SHP77 (cell line): ENCODE results near the gene CCDC200.
"Not testable (repeated sequence)": the region's sequence is repeated elsewhere in the genome, so short reads cannot be mapped to it uniquely, and the experiment has no call there.

ENCODE experiments used
- DNase-seq, 2 experiments: peaks; one replicate each; lab custom pipeline; 2025; lab: John Stamatoyannopoulos, UW

CCDC200 gene

DNA sequence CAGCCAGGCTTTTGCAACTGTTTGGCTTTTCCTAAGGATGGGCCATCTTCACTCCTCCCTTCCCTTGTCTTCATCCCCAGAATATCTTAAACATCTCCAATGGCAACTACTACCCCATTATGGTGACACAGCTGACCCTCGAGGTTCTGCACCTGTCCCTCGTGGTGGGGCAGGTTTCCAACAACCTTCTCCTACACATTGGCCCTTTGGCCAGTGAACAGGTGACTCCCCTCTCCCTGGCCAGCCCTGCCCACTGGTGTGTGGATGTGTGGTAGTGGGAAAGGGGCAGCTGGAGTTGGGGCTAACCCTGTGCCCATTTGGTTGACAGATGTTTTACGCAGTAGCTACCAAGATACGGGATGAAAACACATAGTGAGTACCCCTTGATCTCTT, 12.1 kb downstream of the CCDC200 start:
- no peak for DNase-seq

DNA sequence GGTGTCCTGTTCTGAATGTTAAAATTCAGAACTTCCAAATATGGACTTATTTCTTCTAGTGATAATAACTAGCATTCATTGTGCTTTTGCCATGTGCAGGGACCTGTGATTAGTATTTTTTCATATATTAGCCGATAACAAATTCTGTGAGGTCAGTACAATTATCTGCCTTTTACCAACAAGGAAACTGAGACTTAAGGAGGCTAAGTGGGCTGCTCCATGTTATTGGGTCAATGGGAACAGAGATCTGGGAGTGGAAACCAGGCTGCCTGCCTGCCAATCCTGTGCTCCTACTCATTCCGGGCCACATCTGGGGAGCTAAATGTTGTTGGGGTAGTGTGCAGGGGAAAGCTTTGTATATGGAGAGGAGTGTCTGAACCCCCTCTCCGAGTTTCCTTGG, 13.1 kb downstream of the CCDC200 start:
- no peak for DNase-seq

DNA sequence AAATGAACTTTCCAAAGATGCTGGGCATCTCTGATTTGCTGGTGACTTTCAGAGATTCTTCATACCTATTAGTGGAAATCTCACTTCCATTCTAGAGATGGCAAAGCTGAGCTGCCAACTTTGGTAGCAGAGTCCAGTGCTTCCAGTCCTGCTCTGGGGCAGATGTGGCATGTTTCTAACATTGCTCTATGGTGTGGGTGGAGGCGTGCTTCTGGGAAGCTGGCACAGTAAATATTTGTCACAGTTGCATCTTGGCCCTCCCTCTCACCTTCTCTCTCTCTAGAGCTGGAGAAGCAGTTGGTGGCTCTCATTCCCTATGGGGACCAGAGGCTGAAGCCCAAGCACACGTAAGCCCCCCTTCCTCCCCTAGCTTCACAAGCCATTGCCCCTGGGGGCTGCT, 14.9 kb downstream of the CCDC200 start:
- DNase-seq: no peak

DNA sequence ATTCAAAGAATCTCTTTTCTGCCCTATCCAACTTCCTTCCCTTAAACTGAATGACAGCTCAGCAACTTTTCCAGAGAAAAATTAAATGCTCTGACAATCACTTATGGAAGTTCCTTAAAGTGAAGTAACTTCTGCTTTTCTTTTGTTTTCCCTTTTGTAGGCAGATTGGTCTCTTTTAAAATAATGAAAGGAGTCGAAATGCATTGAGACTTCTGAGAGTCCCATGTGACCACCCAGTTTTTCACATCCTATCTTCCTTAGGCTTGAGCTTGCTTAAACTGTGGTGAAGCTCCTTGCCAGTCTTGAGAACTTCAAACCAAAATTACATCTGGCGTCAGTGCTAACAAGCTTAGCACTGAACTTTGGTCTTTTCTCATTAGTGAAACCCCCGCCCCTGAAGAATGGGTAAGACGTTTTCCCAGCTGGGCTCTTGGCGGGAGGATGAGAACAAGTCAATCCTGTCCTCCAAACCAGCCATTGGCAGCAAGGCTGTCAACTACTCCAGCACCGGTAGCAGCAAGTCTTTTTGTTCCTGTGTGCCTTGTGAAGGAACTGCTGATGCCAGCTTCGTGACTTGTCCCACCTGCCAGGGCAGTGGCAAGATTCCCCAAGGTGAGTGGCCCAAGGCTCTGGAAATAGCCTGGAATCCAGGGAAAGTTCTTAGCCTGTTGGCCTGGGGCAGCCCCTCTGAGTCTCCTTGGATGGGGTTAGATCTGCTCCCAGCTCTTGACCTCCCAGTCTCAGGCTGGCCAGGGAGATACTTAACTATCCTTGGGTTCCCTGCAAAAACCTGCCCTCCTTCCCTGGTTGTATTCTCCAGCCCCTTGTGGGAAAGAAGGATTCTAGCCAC, 15.6 kb downstream of the CCDC200 start:
- DNase-seq: no peak

DNA sequence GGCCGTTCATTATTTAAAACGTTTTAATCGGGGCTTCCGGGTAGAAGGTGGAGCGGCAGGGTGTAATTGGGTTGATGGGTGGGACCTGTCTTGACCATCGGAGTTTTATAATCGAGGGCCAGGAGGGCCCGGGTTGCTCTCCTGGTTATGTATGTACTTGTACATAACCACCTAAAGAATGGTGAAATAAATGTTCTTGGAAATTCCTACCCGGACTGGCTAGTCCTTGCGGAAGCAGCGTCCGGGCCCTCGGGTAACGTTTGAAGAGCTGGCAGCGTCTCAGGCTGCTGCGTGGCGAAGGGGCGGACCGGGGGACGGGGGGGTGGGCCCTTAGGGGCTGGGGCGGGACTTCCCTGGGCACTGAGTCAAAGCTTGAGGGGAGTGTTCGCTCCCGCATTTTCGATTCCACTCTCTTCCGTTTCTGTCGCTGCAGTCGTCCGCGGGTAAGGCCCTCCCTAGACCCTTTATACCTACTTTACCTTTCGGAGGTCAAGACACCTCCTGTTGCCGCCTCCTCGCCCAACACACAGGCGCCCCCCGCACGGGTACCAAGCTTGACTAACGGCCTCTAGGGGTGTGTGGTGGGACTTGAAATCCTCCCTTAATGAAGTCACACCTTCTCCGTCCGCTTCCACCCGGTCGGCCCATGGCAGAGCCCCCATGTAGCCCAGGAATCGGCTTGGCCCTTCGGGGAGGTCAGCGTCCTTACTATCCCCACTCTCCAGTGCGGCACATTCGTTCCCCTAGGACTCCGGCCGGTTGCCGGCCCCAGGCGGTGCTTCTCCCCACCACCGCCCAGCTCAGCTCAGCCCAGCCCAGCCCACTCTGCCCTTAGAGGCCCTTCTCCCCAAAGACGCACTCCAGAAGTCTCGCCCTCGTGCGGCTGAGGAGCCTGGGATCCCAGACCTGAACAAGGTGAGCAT, 16.7 kb downstream of the CCDC200 start, which contains the start of gene TMEM106A:
Gene TMEM106A (plus strand): TSS at position 396 of the 923 bp plus-strand sequence. CDS start 1,167 bp downstream, outside the sequence.
- DNase-seq: no peak

DNA sequence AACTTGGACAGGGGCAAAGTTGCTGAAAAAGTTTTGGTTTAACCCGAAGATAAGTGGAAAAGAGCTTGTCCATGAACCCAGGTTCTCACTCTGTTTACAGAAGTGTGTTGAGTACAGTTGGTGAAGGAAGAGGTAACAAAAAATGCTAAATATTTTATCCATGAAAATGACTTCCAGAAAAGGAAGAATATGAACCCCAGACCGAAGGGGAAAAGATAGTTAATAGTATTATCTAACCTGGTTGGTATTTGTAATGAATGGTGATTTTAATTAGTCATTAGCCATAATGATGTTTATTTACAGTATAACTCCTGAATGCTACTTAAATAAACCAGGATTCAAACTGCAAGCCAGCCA, 17.3 kb downstream of the CCDC200 start:
- no peak for DNase-seq

DNA sequence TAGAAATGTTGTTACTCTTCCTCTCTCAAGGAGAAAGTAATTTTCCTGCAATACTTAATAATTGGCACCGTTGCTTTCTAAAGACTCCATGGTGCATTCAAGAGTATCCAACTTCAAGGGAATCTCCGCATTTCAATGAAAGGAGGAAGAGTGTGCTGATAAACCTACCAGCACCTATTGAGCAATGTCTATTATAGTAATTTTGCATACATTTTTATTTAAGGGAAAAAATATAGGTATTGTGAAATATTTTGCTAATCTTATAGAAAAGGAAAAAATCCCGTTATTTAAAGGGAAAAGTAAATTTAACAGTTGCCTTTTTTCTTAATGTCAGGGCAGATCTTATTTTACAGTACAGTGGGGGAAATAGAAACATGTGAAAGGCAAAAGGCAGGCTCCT, 17.8 kb downstream of the CCDC200 start:
- DNase-seq: no peak

DNA sequence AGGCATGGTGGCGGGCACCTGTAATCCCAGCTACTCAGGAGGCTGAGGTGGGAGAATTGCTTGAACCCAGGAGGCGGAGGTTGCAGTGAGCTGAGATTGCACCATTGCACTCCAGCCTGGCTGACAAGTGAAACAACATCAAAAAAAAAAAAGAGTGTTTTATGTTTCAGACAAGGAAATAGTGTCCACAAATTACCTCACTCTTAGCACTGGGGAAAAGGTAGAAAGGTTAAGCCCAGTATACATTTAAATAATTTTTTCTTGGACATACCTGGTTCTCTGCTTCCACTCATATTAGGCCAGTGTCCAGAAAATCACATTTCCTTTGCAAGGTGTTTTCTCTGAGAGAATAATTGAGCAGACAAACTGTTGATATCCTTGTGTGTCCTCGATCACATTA, 25.4 kb downstream of the CCDC200 start:
- DNase-seq: not testable (repeated sequence)

DNA sequence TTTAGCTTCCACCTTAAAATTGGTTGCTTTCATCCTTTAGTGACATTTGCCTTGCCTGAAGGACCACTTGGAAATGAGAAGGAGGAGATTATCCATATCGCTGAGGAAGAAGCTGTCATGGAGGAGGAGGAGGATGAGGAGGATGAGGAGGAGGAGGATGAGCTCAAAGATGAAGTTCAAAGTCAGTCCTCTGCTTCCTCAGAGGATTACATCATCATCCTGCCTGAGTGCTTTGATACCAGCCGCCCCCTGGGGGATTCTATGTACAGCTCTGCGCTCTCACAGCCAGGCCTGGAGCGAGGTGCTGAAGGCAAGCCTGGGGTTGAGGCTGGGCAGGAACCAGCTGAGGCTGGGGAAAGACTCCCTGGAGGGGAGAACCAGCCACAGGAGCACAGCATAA, 28.3 kb downstream of the CCDC200 start:
- DNase-seq: no peak

DNA sequence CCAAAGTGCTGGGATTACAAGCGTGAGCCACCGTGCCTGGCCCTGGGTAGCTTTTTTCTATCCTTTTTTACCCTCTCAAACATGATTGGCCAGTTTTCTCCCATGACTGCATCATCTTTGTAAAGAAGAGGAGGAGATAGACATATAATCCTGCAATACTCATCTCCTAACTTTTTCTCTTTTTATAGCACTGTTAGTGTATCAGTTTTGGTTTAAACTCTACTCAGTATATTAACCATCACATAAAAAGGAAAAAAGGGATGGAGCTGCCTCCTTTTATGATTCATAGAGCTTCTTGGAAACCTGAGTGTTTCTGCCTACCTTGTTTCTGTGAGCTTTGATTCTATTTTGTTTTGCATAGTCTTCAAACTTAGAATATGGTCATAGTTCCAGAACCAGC, 28.8 kb downstream of the CCDC200 start:
- DNase-seq: no peak

DNA sequence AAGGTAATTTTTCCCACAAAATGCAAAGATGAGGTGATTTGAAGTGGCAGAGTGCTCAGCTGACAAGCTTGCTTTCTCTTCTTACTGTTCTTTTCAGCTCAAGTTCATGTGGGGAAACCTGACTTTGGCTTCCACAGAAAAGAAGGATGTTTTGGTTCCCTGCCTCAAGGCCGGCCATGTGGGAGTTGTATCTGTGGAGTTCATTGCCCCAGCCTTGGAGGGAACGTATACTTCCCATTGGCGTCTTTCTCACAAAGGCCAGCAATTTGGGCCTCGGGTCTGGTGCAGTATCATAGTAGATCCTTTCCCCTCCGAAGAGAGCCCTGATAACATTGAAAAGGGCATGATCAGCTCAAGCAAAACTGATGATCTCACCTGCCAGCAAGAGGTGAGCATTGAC, 35.2 kb downstream of the CCDC200 start:
- DNase-seq: no peak

DNA sequence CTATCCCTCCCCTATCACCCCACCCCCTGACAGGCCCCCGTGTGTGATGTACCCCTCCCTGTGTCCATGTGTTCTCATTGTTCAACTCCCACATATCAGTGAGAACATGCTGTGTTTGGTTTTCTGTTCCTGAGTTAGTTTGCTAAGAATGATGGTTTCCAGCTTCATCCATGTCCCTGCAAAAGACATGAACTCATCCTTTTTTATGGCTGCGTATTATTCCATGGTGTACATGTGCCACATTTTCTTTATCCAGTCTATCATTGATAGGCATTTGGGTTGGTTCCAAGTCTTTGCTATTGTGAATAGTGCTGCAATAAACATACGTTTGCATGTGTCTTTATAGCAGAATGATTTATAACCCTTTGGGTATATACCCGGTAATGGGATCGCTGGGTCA, 41.8 kb downstream of the CCDC200 start:
- DNase-seq: not testable (repeated sequence)

DNA sequence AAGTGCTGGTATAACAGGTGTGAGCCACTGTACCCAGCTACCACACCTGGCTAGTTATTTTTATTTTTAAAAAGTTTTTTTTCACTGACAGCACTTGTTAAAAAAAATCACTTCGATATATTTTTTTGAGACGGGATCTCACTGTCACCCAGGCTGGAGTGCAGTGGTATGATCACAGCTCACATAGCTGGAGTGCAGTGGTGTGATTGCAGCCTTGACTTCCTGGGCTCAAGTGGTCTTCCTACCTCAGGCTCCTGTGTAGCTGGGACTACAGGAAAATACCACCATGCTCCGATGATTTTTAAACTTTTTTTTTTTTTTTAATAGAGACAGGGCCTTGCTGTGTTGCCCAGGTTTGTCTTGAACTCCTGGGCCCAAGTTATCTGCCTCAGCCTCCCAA, 44.5 kb downstream of the CCDC200 start:
- no peak for DNase-seq

DNA sequence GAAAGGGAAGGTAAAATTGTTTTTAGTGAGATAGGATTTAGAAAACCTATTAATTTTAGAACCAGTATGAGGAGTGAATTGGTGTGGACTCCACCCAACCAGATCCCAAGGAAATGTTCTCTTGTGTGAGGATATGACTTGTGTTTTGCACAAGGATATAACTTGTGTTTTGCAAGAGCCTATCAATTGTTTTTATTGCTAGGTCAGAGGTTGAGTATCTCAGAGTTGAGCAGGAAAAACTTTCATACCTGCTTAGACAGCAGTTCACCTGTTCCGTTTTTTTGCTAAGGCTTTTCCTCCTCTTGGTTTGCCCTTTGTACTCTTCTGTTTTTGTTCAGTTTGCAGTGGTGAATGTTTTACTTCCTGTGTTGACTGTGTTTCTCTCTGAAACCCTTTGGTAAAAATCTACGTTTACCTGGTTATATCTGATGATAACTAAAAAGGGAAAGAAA, 52.3 kb downstream of the CCDC200 start:
- no peak for DNase-seq

DNA sequence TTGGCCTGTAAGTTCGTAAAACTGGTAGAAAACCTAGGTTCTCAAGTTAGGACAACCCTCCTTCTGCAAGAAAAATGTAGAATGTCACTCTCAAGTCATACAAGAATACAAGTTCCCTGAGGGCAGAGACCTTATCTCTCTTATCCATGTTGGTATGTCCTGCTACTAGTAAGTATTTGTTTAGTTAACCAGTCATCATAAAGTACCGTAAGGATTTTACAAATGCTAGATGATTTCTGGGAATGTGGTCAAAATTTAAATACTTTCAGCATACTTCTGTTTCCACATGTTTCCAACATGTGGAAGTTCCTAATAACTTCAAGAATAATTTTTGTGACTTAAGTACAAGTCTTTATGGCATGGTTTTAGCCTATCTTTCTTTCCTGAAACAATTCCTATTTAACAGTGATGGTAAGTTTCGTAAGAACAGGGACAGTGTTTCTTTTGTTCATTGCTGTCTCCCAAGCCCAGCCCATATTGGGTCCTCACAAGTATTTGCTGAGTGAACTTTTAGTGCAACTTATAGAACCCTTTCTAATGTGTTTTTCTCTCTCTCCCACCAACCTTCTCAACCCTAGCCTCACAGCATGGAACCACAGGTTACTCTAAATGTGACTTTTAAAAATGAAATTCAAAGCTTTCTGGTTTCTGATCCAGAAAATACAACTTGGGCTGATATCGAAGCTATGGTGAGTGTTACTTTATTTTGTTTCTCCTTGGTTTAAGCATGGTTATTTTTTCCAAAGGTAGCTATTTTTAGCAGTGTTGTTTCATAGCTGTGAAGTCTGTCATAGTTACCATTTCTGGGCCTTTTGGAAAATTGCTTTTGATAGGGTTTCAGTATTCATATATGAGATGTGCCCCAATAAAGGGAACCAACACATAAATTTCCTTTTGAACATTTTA, 53.0 kb downstream of the CCDC200 start:
- DNase-seq: no peak

DNA sequence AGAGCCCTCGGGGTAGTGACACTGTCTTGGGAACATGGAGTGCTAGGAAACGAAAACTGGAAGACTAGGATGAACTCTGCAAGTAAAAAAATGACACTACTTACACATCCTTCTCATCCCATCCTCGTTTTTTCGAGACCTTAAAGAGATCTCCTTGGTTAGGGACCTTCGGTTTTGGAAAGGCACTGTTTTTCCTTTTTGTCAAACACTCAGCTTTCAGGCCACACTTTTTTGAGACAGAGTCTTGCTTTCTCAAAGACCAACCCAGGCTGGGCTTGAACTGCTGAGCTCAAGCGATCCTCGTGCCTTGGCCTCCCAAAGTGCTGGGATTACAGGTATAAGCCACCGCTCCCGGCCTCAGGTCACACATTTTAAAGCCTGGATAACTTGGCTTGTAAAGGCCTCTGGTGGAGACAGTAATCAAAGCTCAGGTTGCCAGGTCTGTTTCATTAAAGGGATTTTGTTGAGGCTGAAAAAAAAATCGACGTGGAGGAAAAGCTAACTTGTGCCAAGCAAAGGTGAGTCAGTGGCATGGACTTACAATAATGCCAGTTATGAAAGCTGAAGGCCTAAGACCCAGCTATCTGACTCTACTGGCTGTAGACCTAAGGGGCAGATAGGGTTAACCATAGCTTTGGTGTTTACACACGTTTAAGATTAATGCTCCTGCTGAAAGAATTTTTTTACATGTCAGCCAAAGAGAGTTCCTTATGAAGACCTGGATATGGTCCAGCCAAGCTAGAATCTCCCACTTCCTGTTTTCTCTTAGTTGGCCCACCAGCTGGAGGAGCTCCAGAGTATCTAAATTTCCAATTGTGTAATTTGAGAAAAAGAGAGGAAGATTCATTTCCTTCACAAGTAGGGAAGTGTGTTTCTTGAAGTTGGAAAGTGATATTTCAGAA, 56.6 kb downstream of the CCDC200 start:
- DNase-seq: peak; percentile 20 to 29
